Left ventricle myocardium inferior (tissue), 1 donor: Measurements from ENCODE around the gene TES. TPM values are rescaled to one million over a fixed set of nuclear protein-coding genes. Genes with fewer than 3 reads are reported as not detected.

Source experiments
- DNase-seq: peaks from one replicate; pipeline ENCODE4 v3.0.0-alpha.2; 2020
- H3K27ac ChIP-seq: fragments of 200-600 bp; replicated peaks from 2 replicates; pipeline ENCODE4 v1.8.0; 2021
- H3K27me3 ChIP-seq: fragments of 200-600 bp; 2 replicates; pipeline ENCODE4 v1.8.0; 2021; ENCODE audit warnings: low read depth
- H3K36me3 ChIP-seq: fragments of 200-600 bp; 2 replicates; pipeline ENCODE4 v1.8.0; 2021
- H3K4me1 ChIP-seq: fragments of 200-600 bp; 2 replicates; pipeline ENCODE4 v1.8.0; 2021
- H3K4me3 ChIP-seq: fragments of 200-600 bp; 2 replicates; pipeline ENCODE4 v1.8.0; 2021; ENCODE audit warnings: mild to moderate bottlenecking, moderate library complexity
- H3K9me3 ChIP-seq: fragments of 200-600 bp; replicated peaks from 2 replicates; pipeline ENCODE4 v1.8.0; 2021
- CTCF ChIP-seq: fragments of 200-600 bp; IDR thresholded peaks from 2 replicates; pipeline ENCODE4 v1.8.0; 2021; ENCODE audit warnings: antibody characterized with exemption, mild to moderate bottlenecking, borderline replicate concordance
- intact Hi-C: fragments of 100-400 bp; cut with micrococcal nuclease; formaldehyde crosslinking; loops from one replicate; pipeline ENCODE4 v1.11.0; 2022
- total RNA-seq: library from RNA; stranded (reverse); fragmentation: NEBNext Ultra II Directional; extraction: Animal tissue kit (Norgen Biotek cat#: 25700); gene quantifications from one replicate; pipeline ENCODE4 v1.2.1, GENCODE V29; 2021
- donor health status: DM: no; HTN: yes; CAD: no; lungs with severe emphysema.

Gene TES
- total RNA-seq, 1 donor from 2014 or later, result 13.9 TPM

- H3K27me3 ChIP-seq, result no peaks in the 10 kb centered on the region
- no peaks in the 10 kb centered on the region for H3K4me1 ChIP-seq
- H3K9me3 ChIP-seq, result no peaks in the 10 kb centered on the region
- no peak overlapping the region for H3K4me3 ChIP-seq
- intact Hi-C loops, result no loop called here
- no peak for DNase-seq
- peaks cover 31% of the 10 kb centered on the region for H3K36me3 ChIP-seq
- no peak for TF ChIP-seq CTCF
- H3K27ac ChIP-seq, result no peak overlapping the region
Observed at GRCh38 chr7:116252249-116252648, 41.9 kb downstream of the TES start.

- Histone ChIP-seq H3K36me3 (peaks cover 10% of the 10 kb centered on the region), H3K9me3 (no peaks in the 10 kb centered on the region), H3K4me1 (peaks cover 9% of the 10 kb centered on the region), H3K4me3 (no peak overlapping the region), H3K27ac (no peak overlapping the region), H3K27me3 (no peaks in the 10 kb centered on the region)
- TF ChIP-seq CTCF, result no peak
- no peak for DNase-seq
- intact Hi-C loops, result loop anchor here (2.0 kb wide), 1 partner anchor 332 kb away; no protein-coding TSS in a partner anchor
Observed at GRCh38 chr7:116257156-116257555, 46.8 kb downstream of the TES start.

DNA sequence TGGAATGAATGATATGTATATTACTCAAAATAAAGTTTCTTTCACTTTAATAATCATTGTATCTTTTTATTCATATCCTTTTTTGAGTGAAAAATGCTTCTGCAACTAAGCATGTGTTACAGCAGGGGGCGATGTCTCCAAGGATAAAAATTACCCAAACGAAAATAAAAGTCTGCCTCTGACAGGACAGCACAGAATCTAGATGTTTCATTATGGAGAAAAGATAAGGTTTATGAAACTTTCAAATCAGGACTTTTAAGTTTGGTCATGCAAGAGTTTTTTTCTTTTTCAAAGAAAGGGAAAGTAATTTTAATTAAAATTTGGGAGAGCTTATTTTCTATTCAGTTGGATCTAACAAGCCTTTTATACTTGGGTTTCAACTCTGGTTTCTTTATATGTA, 48.4 kb downstream of the TES start:
- no peaks in the 10 kb centered on the region for H3K9me3 ChIP-seq
- no peaks in the 10 kb centered on the region for H3K36me3 ChIP-seq
- peaks cover 9% of the 10 kb centered on the region for H3K4me1 ChIP-seq
- DNase-seq, result no peak
- peak; percentile 86 for TF ChIP-seq CTCF
- H3K27me3 ChIP-seq, result no peaks in the 10 kb centered on the region
- intact Hi-C loops, result no loop called here
- peak overlapping the region; percentile 4 for H3K27ac ChIP-seq
- no peak overlapping the region for H3K4me3 ChIP-seq

DNA sequence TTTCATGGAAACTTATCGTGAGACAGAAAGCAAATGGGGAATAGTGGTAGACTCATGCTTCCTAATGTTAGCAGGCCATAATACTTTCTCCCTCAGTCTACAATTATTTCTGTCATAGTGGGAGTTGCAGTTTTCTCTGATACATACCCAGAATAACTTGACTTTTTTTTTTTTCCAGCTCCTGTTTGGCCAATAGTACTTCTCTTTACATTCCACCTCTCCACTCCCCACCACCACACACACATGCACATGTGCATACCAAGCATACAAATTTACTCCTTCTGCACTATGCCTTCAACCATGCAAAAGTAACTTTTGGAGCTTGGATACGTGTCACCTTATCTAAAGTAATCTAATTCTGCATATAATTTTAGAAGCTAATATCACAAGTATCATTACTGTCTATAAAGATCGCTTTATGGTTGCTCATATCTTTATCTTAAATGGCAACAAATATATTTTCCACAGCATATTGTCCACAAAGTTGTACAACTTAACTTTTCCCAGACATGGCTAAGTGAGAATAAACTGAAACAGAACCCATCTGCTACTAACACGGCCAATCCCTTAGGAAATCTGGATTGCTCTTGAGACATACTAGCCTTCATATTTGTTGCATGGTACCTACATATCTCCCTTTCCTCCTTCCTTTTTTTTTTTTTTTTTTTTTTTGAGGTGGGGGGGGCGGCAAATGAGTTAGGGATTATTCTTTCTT, 49.0 kb downstream of the TES start:
- Histone ChIP-seq H3K27me3 (no peaks in the 10 kb centered on the region), H3K9me3 (no peaks in the 10 kb centered on the region), H3K4me3 (no peak overlapping the region), H3K4me1 (peaks cover 9% of the 10 kb centered on the region), H3K36me3 (no peaks in the 10 kb centered on the region), H3K27ac (peak overlapping the region; percentile 4)
- no peak for TF ChIP-seq CTCF
- intact Hi-C loops, result no loop called here
- no peak for DNase-seq

- no peaks in the 10 kb centered on the region for H3K36me3 ChIP-seq
- no peak for DNase-seq
- no peak overlapping the region for H3K4me3 ChIP-seq
- no peaks in the 10 kb centered on the region for H3K9me3 ChIP-seq
- intact Hi-C loops, result loop anchor here (10.0 kb wide), 1 partner anchor 265 kb away; the partner anchor contains the start of gene CAV1
- no peaks in the 10 kb centered on the region for H3K27me3 ChIP-seq
- no peak overlapping the region for H3K27ac ChIP-seq
- peaks cover 9% of the 10 kb centered on the region for H3K4me1 ChIP-seq
- no peak for TF ChIP-seq CTCF
Observed at GRCh38 chr7:116259871-116260440, 49.6 kb downstream of the TES start.
